Superior temporal gyrus (tissue), 1 donor: ENCODE results near the gene SLC16A5.
"Not testable (repeated sequence)": the region's sequence is repeated elsewhere in the genome, so short reads cannot be mapped to it uniquely, and the experiment has no call there.

Source experiments
- DNase-seq: peaks from one replicate; pipeline ENCODE4 v3.0.0-alpha.2; 2016; ENCODE audit errors: extremely low spot score

Gene SLC16A5

GRCh38 chr17:75087558-75088453, at the start of gene SLC16A5:
Gene SLC16A5 (plus strand): TSS chr17:75087954. CDS start chr17:75093637, 5,683 bp downstream.
- DNase-seq, result no peak

- no peak for DNase-seq
Observed at GRCh38 chr17:75039238-75039637, 48.5 kb upstream of the SLC16A5 start.

- no peak for DNase-seq
Observed at GRCh38 chr17:75041656-75042280, 46.0 kb upstream of the SLC16A5 start.

GRCh38 chr17:75043789-75044188, 44.0 kb upstream of the SLC16A5 start:
- DNase-seq, result not testable (repeated sequence)

GRCh38 chr17:75044716-75045115, 43.0 kb upstream of the SLC16A5 start:
- no peak for DNase-seq

GRCh38 chr17:75045946-75046406, 41.8 kb upstream of the SLC16A5 start:
- not testable (repeated sequence) for DNase-seq

GRCh38 chr17:75046407-75047289, 41.1 kb upstream of the SLC16A5 start, which contains the start of the genes ATP5PD and KCTD2:
Gene ATP5PD (minus strand): TSS chr17:75046969. CDS start chr17:75042650, 4,319 bp downstream.
Gene KCTD2 (plus strand): TSS chr17:75047225. CDS start chr17:75047251, 26 bp downstream.
- peak; percentile 97 for DNase-seq

GRCh38 chr17:75047398-75048098, 40.2 kb upstream of the SLC16A5 start:
- DNase-seq, result no peak

- peak; percentile 55 for DNase-seq
Observed at GRCh38 chr17:75048249-75048878, 39.4 kb upstream of the SLC16A5 start.

GRCh38 chr17:75049057-75049456, 38.7 kb upstream of the SLC16A5 start:
- no peak for DNase-seq

- no peak for DNase-seq
Observed at GRCh38 chr17:75049706-75050105, 38.0 kb upstream of the SLC16A5 start.

- DNase-seq, result no peak
Observed at GRCh38 chr17:75051941-75052340, 35.8 kb upstream of the SLC16A5 start.

GRCh38 chr17:75059369-75060345, 28.1 kb upstream of the SLC16A5 start:
- peak; percentile 91 for DNase-seq

- DNase-seq, result no peak
Observed at GRCh38 chr17:75060434-75061054, 27.2 kb upstream of the SLC16A5 start.

GRCh38 chr17:75061055-75061438, 26.7 kb upstream of the SLC16A5 start:
- DNase-seq, result no peak

- no peak for DNase-seq
Observed at GRCh38 chr17:75061618-75062017, 26.1 kb upstream of the SLC16A5 start.

- no peak for DNase-seq
Observed at GRCh38 chr17:75063201-75063600, 24.6 kb upstream of the SLC16A5 start.

- DNase-seq, result no peak
Observed at GRCh38 chr17:75063626-75064025, 24.1 kb upstream of the SLC16A5 start.

GRCh38 chr17:75064040-75064439, 23.7 kb upstream of the SLC16A5 start:
- no peak for DNase-seq
